Endothelial cell of umbilical vein (primary cell): ENCODE results near the gene GPR27. TPM values are rescaled to one million over a fixed set of nuclear protein-coding genes. Genes with fewer than 3 reads are reported as not detected.

ENCODE experiments used
- BruUV-seq: library from RNA; stranded (reverse); fragments of 400-500 nt; replicated peaks from 2 replicates; lab custom pipeline; 2021; lab: Mats Ljungman, UMichigan
- CTCF ChIA-PET: fragments of 300-600, 350-600 bp; sonication (Branson Sonifier 250); formaldehyde crosslinking; loops from one replicate; lab custom pipeline; 2021; ENCODE audit warnings: antibody characterized with exemption, inconsistent platforms; lab: Charles Lee
- POLR2A ChIA-PET: fragments of 300-600, 350-600 bp; sonication (Branson Sonifier 250); formaldehyde crosslinking; loops from one replicate; lab custom pipeline; 2021; ENCODE audit warnings: antibody characterized with exemption, inconsistent platforms; lab: Charles Lee
- DNase-seq: peaks from one replicate; pipeline ENCODE4 v3.0.0-alpha.2; 2011; ENCODE audit warnings: low read depth, low spot score
- FAIRE-seq: peaks from 2 replicates; lab custom pipeline; 2011; peaks lifted over from hg19 to GRCh38; lab: Jason Lieb, UNC
- H2AFZ ChIP-seq: 2 replicates; pipeline ENCODE4 v1.6.0; 2012; ENCODE audit warnings: low read depth, low read length, control low read depth, inconsistent platforms
- H3K27ac ChIP-seq: 2 replicates; pipeline ENCODE4 v1.5.1; 2011; ENCODE audit warnings: low read depth, mild to moderate bottlenecking, control low read depth, low read length, moderate library complexity; ENCODE audit not compliant: insufficient read depth
- H3K27me3 ChIP-seq, 2 experiments: 2 replicates each; pipeline versions ENCODE4 v1.6.0 to v1.6.1; 2011; ENCODE audit warnings: low read length in 2 of 2, mixed read lengths in 1 of 2; ENCODE audit not compliant: control insufficient read depth in 2 of 2, insufficient read depth in 2 of 2
- H3K36me3 ChIP-seq, 2 experiments: 2 replicates in 1 of 2; 3 replicates in 1 of 2; pipeline ENCODE4 v1.5.1; 2011; ENCODE audit warnings: low read length in 2 of 2, mild to moderate bottlenecking in 1 of 2, moderate library complexity in 1 of 2; ENCODE audit not compliant: control insufficient read depth in 2 of 2, insufficient read depth in 2 of 2; ENCODE audit errors: extremely low read depth in 1 of 2
- H3K4me1 ChIP-seq: 3 replicates; pipeline ENCODE4 v1.5.1; 2011; ENCODE audit warnings: mild to moderate bottlenecking, low read length; ENCODE audit not compliant: control insufficient read depth, insufficient read depth; ENCODE audit errors: extremely low read depth
- H3K4me2 ChIP-seq: 2 replicates; pipeline ENCODE4 v1.6.1; 2011; ENCODE audit warnings: low read length, control low read depth, mixed read lengths; ENCODE audit not compliant: insufficient read depth
- H3K4me3 ChIP-seq, 3 experiments: fragments of 200-600 bp in 1 of 3; sonication (generic), shearing (Covaris generic) in 1 of 3; replicated peaks in 1 of 3; 2 replicates each; pipeline ENCODE4 v1.5.1; 2011 to 2016; ENCODE audit warnings: control low read depth in 3 of 3, low read length in 3 of 3, mild to moderate bottlenecking in 2 of 3, inconsistent platforms in 1 of 3, low read depth in 1 of 3, moderate library complexity in 1 of 3; ENCODE audit not compliant: insufficient read depth in 1 of 3
- H3K79me2 ChIP-seq: 2 replicates; pipeline ENCODE4 v1.6.0; 2012; ENCODE audit warnings: low read length, inconsistent platforms; ENCODE audit not compliant: control insufficient read depth, insufficient read depth
- H3K9ac ChIP-seq: replicated peaks from 2 replicates; pipeline ENCODE3; 2011; ENCODE audit warnings: low read length, control low read depth; ENCODE audit not compliant: insufficient read depth; ENCODE audit errors: extremely low read depth
- H3K9me1 ChIP-seq: replicated peaks from 3 replicates; pipeline ENCODE4 v1.6.0; 2011; ENCODE audit warnings: mild to moderate bottlenecking, low read length; ENCODE audit not compliant: control insufficient read depth, insufficient read depth; ENCODE audit errors: extremely low read depth
- H3K9me3 ChIP-seq: replicated peaks from 2 replicates; pipeline ENCODE4 v1.5.1; 2012; ENCODE audit warnings: low read length, inconsistent platforms; ENCODE audit not compliant: control insufficient read depth, insufficient read depth
- H4K20me1 ChIP-seq: replicated peaks from 2 replicates; pipeline ENCODE3; 2011; ENCODE audit warnings: mild to moderate bottlenecking, low read length; ENCODE audit not compliant: control insufficient read depth, insufficient read depth; ENCODE audit errors: extremely low read depth
- CTCF ChIP-seq, 2 donors: IDR thresholded peaks; 1 replicate in 1 of 2; 2 replicates in 1 of 2; pipeline ENCODE4 v1.5.1; 2011; ENCODE audit warnings: low read length in 2 of 2, mild to moderate bottlenecking in 2 of 2, moderate library complexity in 2 of 2, control low read depth in 1 of 2, inconsistent platforms in 1 of 2, low read depth in 1 of 2; ENCODE audit not compliant: insufficient read depth in 1 of 2; ENCODE audit errors: extremely low read depth in 1 of 2
- EZH2 ChIP-seq: IDR thresholded peaks from 2 replicates; pipeline ENCODE4 v1.6.1; 2012; ENCODE audit warnings: borderline replicate concordance, low read depth, mild to moderate bottlenecking, moderate library complexity, low read length, inconsistent platforms; ENCODE audit not compliant: severe bottlenecking
- FOS ChIP-seq: IDR thresholded peaks from 2 replicates; pipeline ENCODE4 v1.6.1; 2011; ENCODE audit warnings: mild to moderate bottlenecking, low read length, moderate library complexity, borderline replicate concordance; ENCODE audit not compliant: insufficient read depth
- GATA2 ChIP-seq: IDR thresholded peaks from 2 replicates; pipeline ENCODE4 v1.7.0; 2011; ENCODE audit warnings: low read depth, mild to moderate bottlenecking, moderate library complexity, mixed read lengths, low read length; ENCODE audit not compliant: insufficient read length, insufficient read depth
- JUN ChIP-seq: IDR thresholded peaks from 2 replicates; pipeline ENCODE4 v1.6.1; 2011; ENCODE audit warnings: borderline replicate concordance, low read depth; ENCODE audit not compliant: insufficient read length, insufficient read depth
- MAX ChIP-seq: IDR thresholded peaks from 2 replicates; pipeline ENCODE4 v1.6.1; 2011; ENCODE audit not compliant: insufficient read depth, insufficient read length
- MYC ChIP-seq: IDR thresholded peaks from one replicate; pipeline ENCODE4 v1.6.1; 2011; ENCODE audit warnings: mild to moderate bottlenecking, low read depth, low read length
- POLR2A ChIP-seq: IDR thresholded peaks from 2 replicates; pipeline ENCODE4 v1.6.1; 2012; ENCODE audit warnings: low read depth, mild to moderate bottlenecking, control low read depth, low read length
- POLR2AphosphoS5 ChIP-seq: IDR thresholded peaks from 2 replicates; pipeline ENCODE4 v1.6.1; 2012; ENCODE audit warnings: low read depth, mild to moderate bottlenecking, control low read depth, low read length, moderate library complexity; ENCODE audit not compliant: insufficient read depth
- dilution Hi-C: fragments of 300-500 bp; cut with MboI; formaldehyde crosslinking; loops from one replicate; pipeline ENCODE4 v1.15.0; 2019; ENCODE audit warnings: low sequenced_read_pairs; ENCODE audit not compliant: extremely low pct_ligation_motif_present
- intact Hi-C: fragments of 100-400 bp; cut with micrococcal nuclease; formaldehyde crosslinking; loops from one replicate; pipeline ENCODE4 v1.10.0; 2022
- polyA plus RNA-seq, 4 experiments: library from polyadenylated mRNA; depleted of rRNA in 3 of 4; stranded (reverse) in 3 of 4; unstranded in 1 of 4; fragments of >200 nt; gene quantifications; 2 replicates each; pipeline versions ENCODE4 v1.2.1 to v1.2.3, GENCODE V29; 2011 to 2012; ENCODE audit warnings: missing spikeins in 1 of 4
- total RNA-seq: library from RNA; stranded (reverse); gene quantifications from 2 replicates; pipeline ENCODE4 v1.2.3, GENCODE V29; 2021

GPR27 gene
- total and polyA plus RNA-seq, 2 donors (not counting 3 experiments of a cell fraction or from before 2014, with no cell fraction given) = 0.03 TPM; not detected in 1

DNA sequence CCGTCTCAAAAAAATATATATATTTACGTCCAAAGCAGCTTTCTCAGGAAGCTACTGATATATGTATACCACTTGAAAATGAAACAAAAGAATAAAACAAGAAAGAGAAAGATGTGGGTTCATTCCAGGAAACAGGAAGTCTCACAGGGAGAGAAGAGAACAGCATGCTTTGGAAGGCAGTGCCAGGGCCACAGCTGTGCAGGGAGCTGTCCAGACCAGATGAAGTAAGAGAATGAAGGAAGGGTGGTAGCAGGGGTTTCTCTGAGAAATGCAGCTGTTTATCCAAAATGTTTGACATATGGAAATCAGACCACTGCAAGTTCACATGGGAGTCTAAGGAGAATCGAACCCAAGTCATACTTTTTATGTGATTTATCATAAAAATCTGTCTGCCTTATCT, 8.9 kb upstream of the GPR27 start:
- CTCF ChIA-PET = no interaction called here
- peaks cover 0 to 5% of the 10 kb centered on the region in 2 experiments for H3K27me3 ChIP-seq

More for the DNA sequence above, 8.9 kb upstream of the GPR27 start:
- H3K36me3 ChIP-seq = no peaks in the 10 kb centered on the region
- DNase-seq (no peak), FAIRE-seq (no peak)
- H3K9me3 ChIP-seq = no peaks in the 10 kb centered on the region
- no peak overlapping the region for H3K9ac ChIP-seq
- no peak overlapping the region for H3K27ac ChIP-seq
- no peak overlapping the region for H3K4me2 ChIP-seq
- H3K9me1 ChIP-seq = no peaks in the 10 kb centered on the region
- dilution Hi-C loops = no loop called here
- POLR2A ChIA-PET = no interaction called here
- H3K4me1 ChIP-seq = no peaks in the 10 kb centered on the region
- no peak overlapping the region for H3K4me3 ChIP-seq
- no TSS peak for BruUV-seq
- H3K79me2 ChIP-seq = no peaks in the 10 kb centered on the region
- no peaks in the 10 kb centered on the region for H4K20me1 ChIP-seq
- no peak overlapping the region for H2AFZ ChIP-seq
- TF ChIP-seq FOS (no peak), POLR2AphosphoS5 (no peak), CTCF (IDR thresholded peaks at IDR 0.05; ENCODE audit: extremely low read depth in 1 of 2, insufficient read depth in 1 of 2, low read depth in 1 of 2, low read length in 2 of 2) (no peak), MYC (no peak), JUN (no peak), GATA2 (no peak), MAX (no peak), EZH2 (no peak), POLR2A (no peak)
- intact Hi-C loops = no loop called here
